ENCODE results near the gene PIGL. TPM values are rescaled to one million over a fixed set of nuclear protein-coding genes. Genes with fewer than 3 reads are reported as not detected.

The PIGL gene
- total RNA-seq, 1 donor from 2014 or later = 53.0 TPM

DNA sequence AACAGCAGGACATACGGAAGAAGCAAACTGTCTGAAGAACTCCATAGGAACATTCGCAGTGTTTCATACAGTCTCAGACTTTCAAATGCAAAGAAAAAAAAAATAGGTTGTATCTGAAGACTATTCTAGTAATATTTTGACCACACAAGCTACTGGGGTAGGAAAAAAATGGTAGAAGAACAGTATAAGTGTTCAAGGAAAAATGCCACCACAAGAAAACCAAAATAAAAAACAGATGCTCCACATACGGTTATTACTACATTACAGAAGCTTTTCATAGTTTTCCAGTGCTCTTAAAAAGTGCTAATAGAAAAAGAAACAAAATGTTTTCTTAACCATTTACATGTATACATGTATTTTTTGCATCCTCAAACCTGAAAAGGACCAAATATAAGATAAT is 5.4 kb upstream of the PIGL start:
- DNase-seq (ENCODE audit: low read depth) = no peak
- TF ChIP-seq, protein P1, sequence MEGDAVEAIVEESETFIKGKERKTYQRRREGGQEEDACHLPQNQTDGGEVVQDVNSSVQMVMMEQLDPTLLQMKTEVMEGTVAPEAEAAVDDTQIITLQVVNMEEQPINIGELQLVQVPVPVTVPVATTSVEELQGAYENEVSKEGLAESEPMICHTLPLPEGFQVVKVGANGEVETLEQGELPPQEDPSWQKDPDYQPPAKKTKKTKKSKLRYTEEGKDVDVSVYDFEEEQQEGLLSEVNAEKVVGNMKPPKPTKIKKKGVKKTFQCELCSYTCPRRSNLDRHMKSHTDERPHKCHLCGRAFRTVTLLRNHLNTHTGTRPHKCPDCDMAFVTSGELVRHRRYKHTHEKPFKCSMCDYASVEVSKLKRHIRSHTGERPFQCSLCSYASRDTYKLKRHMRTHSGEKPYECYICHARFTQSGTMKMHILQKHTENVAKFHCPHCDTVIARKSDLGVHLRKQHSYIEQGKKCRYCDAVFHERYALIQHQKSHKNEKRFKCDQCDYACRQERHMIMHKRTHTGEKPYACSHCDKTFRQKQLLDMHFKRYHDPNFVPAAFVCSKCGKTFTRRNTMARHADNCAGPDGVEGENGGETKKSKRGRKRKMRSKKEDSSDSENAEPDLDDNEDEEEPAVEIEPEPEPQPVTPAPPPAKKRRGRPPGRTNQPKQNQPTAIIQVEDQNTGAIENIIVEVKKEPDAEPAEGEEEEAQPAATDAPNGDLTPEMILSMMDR (IDR thresholded peaks at IDR 0.05; ENCODE audit: insufficient read depth, low read length, poor library complexity, severe bottlenecking) = no peak
- Histone ChIP-seq H3K4me3 (ENCODE audit: low read depth, low read length) (no peak overlapping the region), H3K27me3 (ENCODE audit: control insufficient read depth, insufficient read depth, low read length) (no peaks in the 10 kb centered on the region), H3K36me3 (ENCODE audit: control insufficient read depth, insufficient read depth, low read length) (no peaks in the 10 kb centered on the region)

DNA sequence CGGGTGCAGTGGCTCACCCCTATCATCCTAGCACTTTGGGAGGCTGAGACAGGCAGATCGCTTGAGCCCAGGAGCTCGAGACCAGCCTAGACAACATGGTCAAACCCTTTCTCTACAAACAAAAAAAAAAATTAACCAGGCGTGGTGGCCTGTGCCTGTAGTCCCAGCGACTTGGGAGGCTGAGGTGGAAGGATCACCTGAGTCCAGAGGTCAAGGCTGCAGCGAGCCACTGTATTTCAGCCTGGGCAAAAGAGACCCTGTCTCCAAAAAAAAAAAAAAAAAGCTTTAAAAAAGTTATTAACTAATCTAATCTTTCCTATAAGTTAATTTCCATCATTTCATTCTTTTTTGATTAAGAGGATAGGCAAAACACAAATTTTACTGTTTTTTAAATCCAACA is 4.2 kb upstream of the PIGL start:
- TF ChIP-seq, protein P1 (IDR thresholded peaks at IDR 0.05; ENCODE audit: insufficient read depth, low read length, poor library complexity, severe bottlenecking) = no peak
- H3K4me3 ChIP-seq (ENCODE audit: low read depth, low read length) = no peak overlapping the region
- H3K27me3 ChIP-seq (ENCODE audit: control insufficient read depth, insufficient read depth, low read length) = no peaks in the 10 kb centered on the region
- no peak for DNase-seq (ENCODE audit: low read depth)
- no peaks in the 10 kb centered on the region for H3K36me3 ChIP-seq (ENCODE audit: control insufficient read depth, insufficient read depth, low read length)

DNA sequence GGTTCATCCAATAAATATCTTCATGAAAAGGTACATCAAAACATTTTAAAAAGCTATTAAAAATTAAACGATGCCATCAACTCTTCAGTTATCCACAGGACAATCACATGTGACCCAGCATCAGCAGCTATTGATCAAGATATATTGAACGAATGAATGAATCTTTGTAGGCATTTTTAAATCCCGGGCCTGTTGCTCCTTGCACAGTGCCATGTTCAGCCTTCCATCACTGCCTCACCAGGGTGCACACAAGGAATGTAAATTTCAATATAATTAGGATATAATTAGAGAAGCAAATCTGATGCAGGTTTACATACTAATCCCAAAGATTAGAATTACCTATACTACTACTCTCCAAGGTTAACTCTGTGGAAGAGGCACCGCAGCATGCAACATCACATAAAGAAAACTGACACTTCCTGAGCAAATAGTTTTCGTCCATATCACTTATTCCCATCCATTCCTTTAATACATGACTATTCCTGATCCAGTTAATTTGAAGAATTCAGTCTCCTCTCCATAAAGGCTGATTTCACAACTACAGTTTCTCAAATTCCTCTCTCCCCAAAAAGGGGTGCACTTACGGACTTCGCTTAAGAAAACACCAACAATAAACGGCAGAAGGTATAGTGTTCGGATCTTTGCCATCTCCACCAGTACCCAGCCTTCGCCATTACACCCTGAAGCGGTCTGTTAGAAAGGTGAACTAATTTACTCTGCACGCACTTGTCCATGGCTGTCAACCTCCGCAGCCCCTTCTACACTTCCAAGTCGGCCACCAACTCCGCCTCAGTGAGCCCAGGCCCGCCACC is 2.6 kb upstream of the PIGL start:
- no peak for DNase-seq (ENCODE audit: low read depth)
- Histone ChIP-seq H3K36me3 (ENCODE audit: control insufficient read depth, insufficient read depth, low read length) (no peaks in the 10 kb centered on the region), H3K27me3 (ENCODE audit: control insufficient read depth, insufficient read depth, low read length) (no peaks in the 10 kb centered on the region), H3K4me3 (ENCODE audit: low read depth, low read length) (peak overlapping the region; percentile 82)
- TF ChIP-seq, protein P1 (IDR thresholded peaks at IDR 0.05; ENCODE audit: insufficient read depth, low read length, poor library complexity, severe bottlenecking) = no peak

DNA sequence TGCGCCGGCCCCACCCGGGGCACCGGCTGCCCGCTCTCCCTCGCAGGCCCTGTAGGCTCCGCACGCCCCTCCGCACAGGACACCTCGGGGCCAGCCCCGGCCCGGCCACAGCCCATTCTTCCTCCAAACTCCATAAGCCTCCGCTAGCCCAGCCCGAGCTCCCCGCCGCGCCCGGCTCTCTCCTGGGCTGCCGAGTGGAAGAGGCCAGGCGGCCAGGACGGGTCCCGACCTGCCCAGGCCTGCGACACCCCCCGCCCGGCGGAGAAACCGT is 2.1 kb upstream of the PIGL start:
- TF ChIP-seq, protein P1 (IDR thresholded peaks at IDR 0.05; ENCODE audit: insufficient read depth, low read length, poor library complexity, severe bottlenecking) = no peak
- H3K36me3 ChIP-seq (ENCODE audit: control insufficient read depth, insufficient read depth, low read length) = no peaks in the 10 kb centered on the region
- no peaks in the 10 kb centered on the region for H3K27me3 ChIP-seq (ENCODE audit: control insufficient read depth, insufficient read depth, low read length)
- H3K4me3 ChIP-seq (ENCODE audit: low read depth, low read length) = peak overlapping the region; percentile 82
- DNase-seq (ENCODE audit: low read depth) = no peak

DNA sequence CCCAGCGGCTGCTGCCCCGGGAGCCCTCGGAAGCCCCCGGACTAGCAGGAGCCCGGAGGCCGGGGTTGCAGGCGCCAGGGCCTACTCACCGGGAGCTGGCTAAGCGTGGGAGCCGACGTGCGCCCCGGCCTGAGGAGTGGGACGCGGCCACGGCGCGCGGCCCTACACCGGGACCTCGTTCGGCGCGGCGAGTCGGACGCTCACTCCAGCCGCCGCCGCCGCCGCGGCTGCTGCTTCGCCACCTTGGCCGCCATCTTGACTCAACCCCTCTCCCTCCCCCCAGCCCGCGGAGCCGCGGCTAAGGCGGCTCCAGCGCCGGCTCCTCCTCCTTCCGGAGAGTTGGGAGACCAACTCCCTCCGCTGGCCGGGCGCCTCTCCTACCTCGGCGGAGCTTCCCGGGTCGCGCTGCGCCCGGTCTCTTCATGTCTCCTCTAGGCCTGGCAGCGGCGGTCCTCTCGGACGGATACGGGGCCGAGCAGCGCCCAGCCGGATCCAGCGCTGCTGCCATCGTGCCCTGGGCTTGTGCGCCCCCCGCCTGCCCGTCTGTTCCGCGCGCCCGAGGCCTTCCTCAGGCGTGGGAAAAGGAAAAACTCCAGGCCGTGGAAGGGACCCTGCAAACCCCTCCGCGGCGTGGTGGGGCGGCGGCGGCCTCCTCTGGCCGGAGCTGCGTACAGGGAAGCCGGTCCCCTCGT is 1.6 kb upstream of the PIGL start, which contains the start of gene NCOR1:
TSS of gene NCOR1 (minus strand) at position 262 of the 692 bp plus-strand sequence. CDS start 20,965 bp downstream, outside the sequence.
- DNase-seq (ENCODE audit: low read depth) = peak; percentile 61

More for the DNA sequence above, 1.6 kb upstream of the PIGL start, which contains the start of gene NCOR1:
- Histone ChIP-seq H3K27me3 (ENCODE audit: control insufficient read depth, insufficient read depth, low read length) (no peaks in the 10 kb centered on the region), H3K4me3 (ENCODE audit: low read depth, low read length) (peak within 1 kb of the TSS; percentile 82), H3K36me3 (ENCODE audit: control insufficient read depth, insufficient read depth, low read length) (no peaks in the 10 kb centered on the region)
- TF ChIP-seq, protein P1 (IDR thresholded peaks at IDR 0.05; ENCODE audit: insufficient read depth, low read length, poor library complexity, severe bottlenecking) = peak; percentile 49

All from kidney epithelial cell (primary cell).